Measurements from ENCODE around the gene TEKT3.

Gene TEKT3

DNA sequence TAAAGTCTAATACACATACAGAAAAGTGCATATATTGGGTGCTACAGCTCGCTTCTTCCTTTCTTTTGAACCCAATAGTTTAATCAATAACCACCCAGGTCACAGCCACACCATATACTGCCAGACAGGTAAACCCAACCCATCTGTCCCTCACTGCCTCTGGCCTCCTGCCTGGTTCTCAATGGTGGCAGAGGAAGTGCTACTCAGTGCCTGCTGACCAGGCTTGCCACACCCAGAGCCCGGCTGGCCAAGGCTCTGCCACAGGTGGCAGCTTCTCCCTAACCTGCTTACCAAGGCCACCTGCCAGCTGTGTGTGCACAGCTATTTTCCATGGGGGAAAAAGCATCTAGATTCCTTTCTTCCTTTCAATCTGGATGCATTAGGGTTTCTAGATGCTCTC lies 76.9 kb downstream of the TEKT3 start:
- no peak for DNase-seq (ENCODE audit: low spot score)

- no peak for DNase-seq (ENCODE audit: low spot score)
These were observed 77.7 kb downstream of the TEKT3 start for GRCh38 chr17:15263680-15264079.

DNA sequence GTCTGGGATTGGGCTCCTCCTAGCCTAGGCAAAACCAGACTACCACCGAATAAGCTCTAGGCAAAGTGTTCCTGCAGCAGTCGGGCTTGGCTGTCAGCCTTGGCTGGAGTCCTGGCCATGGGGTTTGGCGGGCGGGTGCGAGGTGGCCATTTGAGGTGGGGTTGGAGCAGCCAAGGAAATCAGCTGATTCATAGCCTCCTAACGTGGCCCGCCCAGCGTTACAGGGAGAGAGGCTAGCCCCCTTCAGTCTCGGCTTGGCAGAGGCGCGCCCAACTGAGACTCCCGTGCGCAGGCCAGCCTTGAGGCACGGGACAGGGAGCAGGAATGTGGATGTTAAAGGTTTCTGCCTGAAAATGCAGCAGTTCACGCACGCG lies 78.2 kb downstream of the TEKT3 start:
- peak; percentile 84 for DNase-seq (ENCODE audit: low spot score)

- peak; percentile 93 for DNase-seq (ENCODE audit: low spot score)
These were observed 78.8 kb downstream of the TEKT3 start for GRCh38 chr17:15262291-15263205.

- peak; percentile 60 for DNase-seq (ENCODE audit: low spot score)
These were observed 79.6 kb downstream of the TEKT3 start for GRCh38 chr17:15261802-15262290.

DNA sequence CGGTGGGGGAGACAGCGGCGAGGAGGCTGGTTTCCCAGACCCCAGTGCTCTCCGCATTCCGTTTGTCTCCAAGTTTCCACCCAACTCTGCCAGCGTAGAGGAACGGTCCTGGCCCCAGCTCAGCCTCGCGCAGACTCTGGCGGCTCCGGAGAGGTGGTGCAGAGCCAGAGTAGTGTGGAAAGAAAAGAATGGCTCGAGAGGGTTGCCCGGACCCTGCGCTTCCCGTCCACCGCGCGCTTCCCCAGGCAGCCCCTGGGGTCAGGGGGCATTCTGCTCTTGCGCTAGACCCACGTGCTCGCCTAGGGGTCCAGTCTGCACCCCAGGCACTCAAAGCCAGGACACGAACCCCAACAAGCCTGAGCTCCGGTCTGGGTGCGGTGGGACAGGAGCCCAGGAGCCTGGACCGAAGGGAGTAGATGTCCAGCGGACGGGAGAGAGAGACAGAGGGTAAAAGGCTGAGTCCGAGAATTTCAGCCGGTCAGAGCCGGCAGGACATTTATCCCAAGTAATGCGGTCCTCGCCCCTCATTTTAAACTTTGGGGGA lies 80.1 kb downstream of the TEKT3 start:
- peak; percentile 73 for DNase-seq (ENCODE audit: low spot score)

DNA sequence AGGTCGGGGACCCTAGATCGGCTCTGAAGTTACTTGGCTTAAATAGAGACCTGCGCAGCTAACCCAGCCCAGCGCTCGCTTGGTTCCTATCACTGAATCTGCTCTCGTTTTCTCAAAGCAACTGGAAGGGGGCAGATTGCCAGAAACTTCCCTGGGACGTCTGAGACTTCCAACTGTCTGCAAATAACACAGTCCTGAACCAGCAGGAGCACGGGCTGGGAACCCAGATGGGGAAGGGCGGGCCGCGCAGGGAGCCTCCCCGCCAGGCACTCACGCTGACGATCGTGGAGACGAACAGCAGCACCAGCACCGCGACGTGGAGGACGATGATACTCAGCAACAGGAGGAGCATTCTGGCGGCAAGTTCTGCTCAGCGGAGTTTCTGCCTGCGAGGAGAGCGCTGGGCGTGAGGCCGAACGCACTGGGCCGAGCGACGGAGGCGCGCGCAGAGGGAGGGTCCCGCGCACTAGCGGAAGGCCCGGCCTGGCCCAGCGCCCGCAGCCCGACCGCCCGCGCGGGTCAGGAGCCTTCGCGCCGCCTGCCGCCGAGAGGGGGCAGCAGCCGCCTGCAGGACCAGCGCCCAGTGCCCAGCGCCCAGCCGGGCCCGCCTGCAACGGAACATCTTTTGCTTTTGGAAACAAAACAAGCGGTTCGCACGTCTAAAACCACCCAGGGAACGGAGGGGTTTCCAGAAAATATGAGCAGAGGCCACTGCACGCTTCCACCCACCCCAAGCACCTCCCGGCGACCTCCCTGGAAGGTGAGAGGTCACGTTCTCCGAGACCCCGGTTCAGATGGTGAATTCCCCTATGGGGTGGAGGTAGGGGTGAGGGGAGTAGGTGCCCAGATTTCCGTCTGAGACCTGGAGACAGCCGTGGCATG lies 80.8 kb downstream of the TEKT3 start:
- peak; percentile 85 for DNase-seq (ENCODE audit: low spot score)

DNA sequence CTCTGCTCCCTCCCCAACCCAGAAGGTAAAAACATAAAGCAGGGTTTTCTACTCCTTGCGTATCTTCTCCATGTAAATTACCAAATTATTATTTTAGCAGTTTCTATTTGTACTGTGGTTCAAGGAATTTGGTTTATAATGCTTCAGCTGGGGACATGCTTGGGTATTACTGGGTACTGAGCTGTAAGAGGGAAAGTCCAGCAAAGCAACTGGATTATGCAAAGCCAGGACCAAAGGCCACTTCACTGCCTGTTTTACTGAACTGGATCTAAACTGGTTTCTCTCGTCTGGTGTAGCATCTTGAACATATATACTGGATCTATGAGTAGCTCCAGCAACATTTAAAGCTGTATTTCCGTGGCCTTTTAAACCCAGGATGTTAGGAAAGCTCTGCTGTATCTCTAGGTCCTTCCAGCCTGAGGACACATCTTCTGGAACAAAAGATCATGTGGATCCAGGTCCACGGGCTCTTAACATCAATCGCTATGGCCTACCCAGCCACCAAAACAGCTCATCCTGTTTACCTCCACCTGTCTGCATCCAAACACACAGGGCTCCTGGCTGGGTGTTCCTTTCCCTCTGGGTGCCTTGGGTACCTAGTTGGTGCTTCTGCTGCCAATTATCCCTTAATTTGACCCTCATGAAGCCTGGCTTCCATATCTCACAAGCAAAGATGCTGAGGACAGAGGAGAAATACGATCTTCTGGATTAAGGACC lies 83.4 kb downstream of the TEKT3 start:
- no peak for DNase-seq (ENCODE audit: low spot score)

DNA sequence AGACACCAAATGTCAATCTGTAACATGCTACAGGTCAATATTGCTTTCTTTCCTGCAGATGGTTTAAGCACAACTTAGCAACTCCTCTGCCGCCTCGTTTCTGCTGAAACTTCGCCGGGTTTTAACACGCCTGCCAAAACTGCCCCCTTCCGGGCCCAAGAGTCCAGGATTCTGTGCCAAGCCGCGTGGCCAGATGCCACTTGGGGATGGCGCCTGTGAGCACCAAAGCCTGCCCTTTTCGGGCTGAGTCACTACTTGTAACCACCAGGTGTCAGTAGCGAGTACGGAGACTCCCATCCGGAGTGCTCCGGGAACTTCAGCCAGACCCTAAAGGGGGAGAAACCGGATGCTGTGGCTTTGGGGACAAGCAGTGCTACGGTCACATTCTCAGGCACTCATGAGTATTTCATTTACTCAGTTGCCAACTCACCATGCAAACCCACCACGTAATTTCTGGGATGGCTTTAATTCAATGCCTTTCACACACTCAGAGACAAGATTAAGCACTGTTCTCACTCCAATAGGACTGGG lies 84.1 kb downstream of the TEKT3 start:
- DNase-seq (ENCODE audit: low spot score), result peak; percentile 95

DNA sequence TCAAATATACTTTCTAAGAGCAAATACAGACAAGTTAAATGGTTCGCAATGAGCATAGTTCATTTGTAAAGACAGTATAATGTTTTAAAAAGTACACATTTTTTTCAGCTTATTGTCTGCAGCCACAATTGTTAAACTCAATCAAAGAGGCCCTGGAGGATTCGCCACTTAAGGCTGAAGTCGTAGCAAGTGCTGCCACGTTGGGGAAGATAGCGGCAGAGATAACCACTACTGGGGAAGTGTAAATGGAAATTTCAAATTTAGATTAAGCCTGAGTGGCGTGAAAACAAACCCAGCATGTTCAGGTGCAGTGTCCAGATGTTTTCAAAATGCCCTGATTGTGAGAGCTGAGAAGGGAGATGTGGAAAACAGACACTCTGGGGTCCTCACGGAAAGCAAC lies 84.7 kb downstream of the TEKT3 start:
- no peak for DNase-seq (ENCODE audit: low spot score)

GRCh38 chr17:15255713-15256454 lies 85.5 kb downstream of the TEKT3 start:
- DNase-seq (ENCODE audit: low spot score), result no peak
